Measurements from ENCODE around the gene YPEL3. TPM values are rescaled to one million over a fixed set of nuclear protein-coding genes. Genes with fewer than 3 reads are reported as not detected.

Gene YPEL3
- total RNA-seq, 2 donors from 2014 or later = 26.1 to 31.4 TPM

GRCh38 chr16:30078744-30079143, 17.3 kb downstream of the YPEL3 start:
- intact Hi-C loops (cut with DNase I) = no loop called here
- no peak for DNase-seq (ENCODE audit: low spot score)

GRCh38 chr16:30077656-30078055, 18.4 kb downstream of the YPEL3 start:
- DNase-seq (ENCODE audit: low spot score) = no peak
- intact Hi-C loops (cut with DNase I) = no loop called here

GRCh38 chr16:30076276-30076791, 19.7 kb downstream of the YPEL3 start:
- intact Hi-C loops (cut with DNase I) = no loop called here
- peak; percentile 84 for DNase-seq (ENCODE audit: low spot score)

GRCh38 chr16:30075503-30076275, 20.3 kb downstream of the YPEL3 start, which contains the start of gene PPP4C:
Gene PPP4C, plus strand, starts transcription at chr16:30075994. Its CDS starts 384 bp downstream, at chr16:30076378.
- intact Hi-C loops (cut with DNase I) = no loop called here
- peak; percentile 97 for DNase-seq (ENCODE audit: low spot score)

GRCh38 chr16:30070490-30070889, 25.5 kb downstream of the YPEL3 start:
- no peak for DNase-seq (ENCODE audit: low spot score)
- intact Hi-C loops (cut with DNase I) = no loop called here

GRCh38 chr16:30069611-30070462, 26.2 kb downstream of the YPEL3 start:
- intact Hi-C loops (cut with DNase I) = no loop called here
- DNase-seq (ENCODE audit: low spot score) = no peak

- DNase-seq (ENCODE audit: low spot score) = no peak
- intact Hi-C loops (cut with DNase I) = no loop called here
Measured at GRCh38 chr16:30068750-30069610, 27.0 kb downstream of the YPEL3 start.

GRCh38 chr16:30068333-30068732, 27.7 kb downstream of the YPEL3 start:
- DNase-seq (ENCODE audit: low spot score) = peak; percentile 58
- intact Hi-C loops (cut with DNase I) = no loop called here

GRCh38 chr16:30067584-30067916, 28.5 kb downstream of the YPEL3 start:
- no peak for DNase-seq (ENCODE audit: low spot score)
- intact Hi-C loops (cut with DNase I) = no loop called here

- peak; percentile 83 for DNase-seq (ENCODE audit: low spot score)
Measured at GRCh38 chr16:30066761-30067583, 29.0 kb downstream of the YPEL3 start.

GRCh38 chr16:30065943-30066760, 29.9 kb downstream of the YPEL3 start:
- no peak for DNase-seq (ENCODE audit: low spot score)
- intact Hi-C loops (cut with DNase I) = no loop called here

More at GRCh38 chr16:30066761-30067583, 29.0 kb downstream of the YPEL3 start:
- intact Hi-C loops (cut with DNase I) = no loop called here

- intact Hi-C loops (cut with DNase I) = no loop called here
- DNase-seq (ENCODE audit: low spot score) = peak; percentile 100
Measured at GRCh38 chr16:30065102-30065942, 30.7 kb downstream of the YPEL3 start, which contains the start of gene ALDOA. Gene ALDOA, plus strand, starts transcription at chr16:30065760. Its CDS starts 1,138 bp downstream, at chr16:30066898.

- intact Hi-C loops (cut with DNase I) = no loop called here
- DNase-seq (ENCODE audit: low spot score) = no peak
Measured at GRCh38 chr16:30064729-30065101, 31.3 kb downstream of the YPEL3 start.

GRCh38 chr16:30063893-30064728, 31.9 kb downstream of the YPEL3 start:
- intact Hi-C loops (cut with DNase I) = no loop called here
- DNase-seq (ENCODE audit: low spot score) = peak; percentile 91

GRCh38 chr16:30063278-30063892, 32.6 kb downstream of the YPEL3 start:
- intact Hi-C loops (cut with DNase I) = no loop called here
- DNase-seq (ENCODE audit: low spot score) = no peak
